HT-29 (cell line): ENCODE measurements around the gene EED. TPM values are rescaled to one million over a fixed set of nuclear protein-coding genes. Genes with fewer than 3 reads are reported as not detected.

Experiments used
- DNase-seq: peaks from one replicate; pipeline ENCODE4 v3.0.0-alpha.2; 2015; ENCODE audit warnings: low spot score
- total RNA-seq: library from RNA; depleted of rRNA; stranded (reverse); fragments of >200 nt; shearing (Covaris generic); gene quantifications from 2 replicates; pipeline ENCODE4 v1.2.3, GENCODE V29; 2014

Gene EED
- total RNA-seq, 1 experiment from 2014 or later: 17.4 TPM

GRCh38 chr11:86247608-86248007 lies 3.1 kb downstream of the EED start:
- DNase-seq: no peak

- DNase-seq: no peak
These were observed 4.1 kb downstream of the EED start for GRCh38 chr11:86248609-86249008.

- DNase-seq: no peak
These were observed 5.0 kb downstream of the EED start for GRCh38 chr11:86249307-86250098.

- no peak for DNase-seq
These were observed 6.8 kb downstream of the EED start for GRCh38 chr11:86251345-86251744.

- DNase-seq: no peak
These were observed 11.3 kb downstream of the EED start for GRCh38 chr11:86255896-86256295.

- no peak for DNase-seq
These were observed 12.1 kb downstream of the EED start for GRCh38 chr11:86256608-86257007.

- no peak for DNase-seq
These were observed 12.9 kb downstream of the EED start for GRCh38 chr11:86257446-86257845.

GRCh38 chr11:86259730-86260129 lies 15.2 kb downstream of the EED start:
- DNase-seq: no peak

GRCh38 chr11:86261328-86261727 lies 16.8 kb downstream of the EED start:
- no peak for DNase-seq

GRCh38 chr11:86262387-86262786 lies 17.8 kb downstream of the EED start:
- DNase-seq: no peak

GRCh38 chr11:86264649-86265048 lies 20.1 kb downstream of the EED start:
- DNase-seq: no peak

GRCh38 chr11:86265194-86265593 lies 20.6 kb downstream of the EED start:
- DNase-seq: no peak

- DNase-seq: no peak
These were observed 25.1 kb downstream of the EED start for GRCh38 chr11:86269645-86270044.

- peak; percentile 13 for DNase-seq
These were observed 29.9 kb downstream of the EED start for GRCh38 chr11:86274503-86274902.

- DNase-seq: no peak
These were observed 30.4 kb downstream of the EED start for GRCh38 chr11:86274999-86275398.

GRCh38 chr11:86275493-86276370 lies 31.2 kb downstream of the EED start:
- no peak for DNase-seq

GRCh38 chr11:86277741-86278140 lies 33.2 kb downstream of the EED start:
- DNase-seq: no peak

- no peak for DNase-seq
These were observed 33.7 kb downstream of the EED start for GRCh38 chr11:86278226-86278625.

GRCh38 chr11:86279747-86280146 lies 35.2 kb downstream of the EED start:
- no peak for DNase-seq

- DNase-seq: no peak
These were observed 42.9 kb downstream of the EED start for GRCh38 chr11:86287468-86287796.

GRCh38 chr11:86288776-86289507 lies 44.4 kb downstream of the EED start:
- no peak for DNase-seq
